ENCODE measurements around the gene RAE1. TPM values are rescaled to one million over a fixed set of nuclear protein-coding genes. Genes with fewer than 3 reads are reported as not detected.
A peak's percentile ranks its signal among the peaks of the same experiment; 100 is the strongest.

Gene RAE1
- total and polyA plus RNA-seq, 2 donors (not counting 1 experiment from before 2014, with no cell fraction given) = 27.2 to 39.4 TPM

- peaks cover 7% of the 10 kb centered on the region for H3K36me3 ChIP-seq (ENCODE audit: control insufficient read depth, insufficient read depth, low read length)
- no peak overlapping the region for H3K4me2 ChIP-seq (ENCODE audit: extremely low read depth, insufficient read depth, low read length)
- no peak for TF ChIP-seq EZH2 (IDR thresholded peaks at IDR 0.05; ENCODE audit: low read length, missing control alignments)
- no peak for TF ChIP-seq CTCF (conservative IDR thresholded peaks at IDR 0.05 in 1 of 2, IDR thresholded peaks at IDR 0.05 in 1 of 2; ENCODE audit: low read depth in 1 of 2, low read length in 2 of 2)
- H3K4me3 ChIP-seq (replicated peaks in 1 of 4; ENCODE audit: control extremely low read depth in 1 of 4, insufficient read depth in 1 of 4, low read depth in 3 of 4, low read length in 4 of 4) = no peak overlapping the region
- no peak overlapping the region for H3K27ac ChIP-seq (ENCODE audit: insufficient read depth, low read length)
- H3K9ac ChIP-seq (ENCODE audit: insufficient read depth, low read length) = no peak overlapping the region
- H3K79me2 ChIP-seq (ENCODE audit: control insufficient read depth, insufficient read depth, low read length) = no peaks in the 10 kb centered on the region
- no peaks in the 10 kb centered on the region for H4K20me1 ChIP-seq (ENCODE audit: control insufficient read depth, extremely low read depth, insufficient read depth, low read length)
- H3K9me3 ChIP-seq (ENCODE audit: control insufficient read depth, insufficient read depth, low read depth, low read length) = no peaks in the 10 kb centered on the region
- H3K27me3 ChIP-seq (ENCODE audit: control insufficient read depth, insufficient read depth, low read length) = no peaks in the 10 kb centered on the region
- H3K4me1 ChIP-seq (ENCODE audit: control insufficient read depth, extremely low read depth, insufficient read depth, low read length) = peaks cover 3% of the 10 kb centered on the region
- DNase-seq (ENCODE audit: low read depth in 2 of 2) = no peak
- H2AFZ ChIP-seq (ENCODE audit: low read length) = no peak overlapping the region
Observed at GRCh38 chr20:57398231-57398821, 47.3 kb downstream of the RAE1 start.

GRCh38 chr20:57398901-57399535 is 48.0 kb downstream of the RAE1 start:
- H3K36me3 ChIP-seq (ENCODE audit: control insufficient read depth, insufficient read depth, low read length) = peaks cover 7% of the 10 kb centered on the region
- H2AFZ ChIP-seq (ENCODE audit: low read length) = no peak overlapping the region
- H3K9me3 ChIP-seq (ENCODE audit: control insufficient read depth, insufficient read depth, low read depth, low read length) = no peaks in the 10 kb centered on the region
- peaks cover 3% of the 10 kb centered on the region for H3K4me1 ChIP-seq (ENCODE audit: control insufficient read depth, extremely low read depth, insufficient read depth, low read length)
- no peak overlapping the region for H3K4me2 ChIP-seq (ENCODE audit: extremely low read depth, insufficient read depth, low read length)
- no peak overlapping the region for H3K9ac ChIP-seq (ENCODE audit: insufficient read depth, low read length)
- no peaks in the 10 kb centered on the region for H3K79me2 ChIP-seq (ENCODE audit: control insufficient read depth, insufficient read depth, low read length)
- TF ChIP-seq EZH2 (IDR thresholded peaks at IDR 0.05; ENCODE audit: low read length, missing control alignments) (no peak), CTCF (conservative IDR thresholded peaks at IDR 0.05 in 1 of 2, IDR thresholded peaks at IDR 0.05 in 1 of 2; ENCODE audit: low read depth in 1 of 2, low read length in 2 of 2) (no peak)
- no peak overlapping the region for H3K27ac ChIP-seq (ENCODE audit: insufficient read depth, low read length)
- H3K4me3 ChIP-seq (replicated peaks in 1 of 4; ENCODE audit: control extremely low read depth in 1 of 4, insufficient read depth in 1 of 4, low read depth in 3 of 4, low read length in 4 of 4) = no peak overlapping the region
- H4K20me1 ChIP-seq (ENCODE audit: control insufficient read depth, extremely low read depth, insufficient read depth, low read length) = no peaks in the 10 kb centered on the region
- no peaks in the 10 kb centered on the region for H3K27me3 ChIP-seq (ENCODE audit: control insufficient read depth, insufficient read depth, low read length)
- no peak for DNase-seq (ENCODE audit: low read depth in 2 of 2)

- Histone ChIP-seq H3K27me3 (ENCODE audit: control insufficient read depth, insufficient read depth, low read length) (no peaks in the 10 kb centered on the region), H3K36me3 (ENCODE audit: control insufficient read depth, insufficient read depth, low read length) (peaks cover 7% of the 10 kb centered on the region), H3K9me3 (ENCODE audit: control insufficient read depth, insufficient read depth, low read depth, low read length) (no peaks in the 10 kb centered on the region), H2AFZ (ENCODE audit: low read length) (no peak overlapping the region), H3K27ac (ENCODE audit: insufficient read depth, low read length) (no peak overlapping the region), H3K79me2 (ENCODE audit: control insufficient read depth, insufficient read depth, low read length) (no peaks in the 10 kb centered on the region), H4K20me1 (ENCODE audit: control insufficient read depth, extremely low read depth, insufficient read depth, low read length) (no peaks in the 10 kb centered on the region), H3K4me2 (ENCODE audit: extremely low read depth, insufficient read depth, low read length) (no peak overlapping the region), H3K4me3 (replicated peaks in 1 of 4; ENCODE audit: control extremely low read depth in 1 of 4, insufficient read depth in 1 of 4, low read depth in 3 of 4, low read length in 4 of 4) (no peak overlapping the region), H3K4me1 (ENCODE audit: control insufficient read depth, extremely low read depth, insufficient read depth, low read length) (peaks cover 3% of the 10 kb centered on the region), H3K9ac (ENCODE audit: insufficient read depth, low read length) (no peak overlapping the region)
- TF ChIP-seq EZH2 (IDR thresholded peaks at IDR 0.05; ENCODE audit: low read length, missing control alignments) (no peak), CTCF (conservative IDR thresholded peaks at IDR 0.05 in 1 of 2, IDR thresholded peaks at IDR 0.05 in 1 of 2; ENCODE audit: low read depth in 1 of 2, low read length in 2 of 2) (no peak)
- DNase-seq (ENCODE audit: low read depth in 2 of 2) = peak in 1 of 2 donors; percentile 20
Observed at GRCh38 chr20:57399587-57400155, 48.6 kb downstream of the RAE1 start.

Data from fibroblast of lung (primary cell).